Activated naive CD4-positive, alpha-beta T cell treated with anti-CD3 and anti-CD28 coated beads for 36 hours (primary cell): Measurements from ENCODE around the gene ITK. TPM values are rescaled to one million over a fixed set of nuclear protein-coding genes. Genes with fewer than 3 reads are reported as not detected.

Experiments
- CTCF ChIA-PET: fragments of 350-600 bp; sonication (Branson Sonifier 250); formaldehyde crosslinking; loops from one replicate; lab custom pipeline; 2021; ENCODE audit warnings: antibody characterized with exemption; lab: Charles Lee
- DNase-seq: peaks from one replicate; pipeline ENCODE4 v3.0.0-alpha.2; 2020
- H3K27ac Mint-ChIP-seq: one replicate; pipeline ENCODE4 v1.8.0; 2021; ENCODE audit warnings: mild to moderate bottlenecking, mixed read lengths
- H3K27me3 Mint-ChIP-seq: one replicate; pipeline ENCODE4 v1.8.0; 2021; ENCODE audit warnings: low read depth, mixed read lengths
- H3K36me3 Mint-ChIP-seq: one replicate; pipeline ENCODE4 v1.8.0; 2021; ENCODE audit warnings: low read depth, mixed read lengths
- H3K4me1 Mint-ChIP-seq: one replicate; pipeline ENCODE4 v1.8.0; 2021; ENCODE audit warnings: low read depth, mixed read lengths
- H3K4me3 Mint-ChIP-seq: one replicate; pipeline ENCODE4 v1.8.0; 2021; ENCODE audit warnings: mild to moderate bottlenecking, moderate library complexity, mixed read lengths
- H3K9me3 Mint-ChIP-seq: one replicate; pipeline ENCODE4 v1.8.0; 2021; ENCODE audit warnings: mixed read lengths
- intact Hi-C: fragments of 100-400 bp; cut with micrococcal nuclease; formaldehyde crosslinking; loops from one replicate; pipeline ENCODE4 v1.15.1; 2023
- total RNA-seq, 2 experiments: library from RNA; stranded (reverse); gene quantifications; one replicate each; pipeline ENCODE4 v1.2.3, GENCODE V29; 2021

The ITK gene
- 100 to 1,000 TPM; 340 TPM for total RNA-seq

DNA sequence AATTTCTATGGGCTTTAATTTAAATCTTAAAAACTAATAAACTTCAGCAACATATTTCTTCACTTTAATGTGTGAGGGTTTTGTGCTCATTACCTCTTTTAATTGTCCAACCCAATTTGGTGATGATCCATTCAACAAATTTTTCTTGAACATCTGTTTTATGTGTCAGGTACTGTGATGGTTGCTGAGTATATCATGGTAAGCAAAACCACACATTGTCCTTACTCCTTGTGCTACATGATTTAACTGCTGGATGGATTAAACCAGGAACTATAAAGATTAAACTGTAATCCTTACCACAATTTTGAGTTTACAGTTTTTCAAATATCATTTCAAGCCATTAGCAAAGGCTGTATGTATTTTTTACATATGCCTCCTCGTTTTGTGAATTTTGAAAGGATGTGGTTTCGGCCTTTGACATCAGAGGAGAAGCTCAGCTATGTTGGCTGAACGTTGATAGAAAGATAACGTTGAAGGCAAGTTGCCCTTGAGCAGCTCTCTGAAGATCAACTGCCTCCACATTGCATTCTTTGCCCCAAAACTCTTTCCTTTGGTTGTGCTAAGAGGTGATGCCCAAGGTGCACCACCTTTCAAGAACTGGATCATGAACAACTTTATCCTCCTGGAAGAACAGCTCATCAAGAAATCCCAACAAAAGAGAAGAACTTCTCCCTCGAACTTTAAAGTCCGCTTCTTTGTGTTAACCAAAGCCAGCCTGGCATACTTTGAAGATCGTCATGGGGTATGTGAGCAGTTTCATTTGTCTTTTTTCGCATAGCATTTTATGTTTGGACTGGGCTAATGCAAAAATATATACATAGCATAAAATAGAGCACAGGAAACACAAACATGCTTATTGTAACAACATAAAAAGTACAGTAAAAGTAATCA is at the start of gene ITK:
TSS of gene ITK (plus strand) at position 467 of the 891 bp plus-strand sequence. CDS start at position 605, 138 bp downstream.
- Mint-ChIP-seq H3K9me3 (no peaks in the 10 kb centered on the region), H3K36me3 (peaks cover 56% of the 10 kb centered on the region), H3K27me3 (no peaks in the 10 kb centered on the region), H3K4me3 (peak within 1 kb of the TSS; percentile 98), H3K27ac (peak within 1 kb of the TSS; percentile 100), H3K4me1 (peaks cover 50% of the 10 kb centered on the region)
- no peak for DNase-seq
- CTCF ChIA-PET: interaction anchor here (0.8 to 4.1 kb wide), 8 partner anchors 11 to 91 kb away, joined by 3 to 27 read pairs (median 5); no protein-coding TSS in a partner anchor
- intact Hi-C loops: loop anchor here (1.0 kb wide), 2 partner anchors 8 to 9 kb away; no protein-coding TSS in a partner anchor

DNA sequence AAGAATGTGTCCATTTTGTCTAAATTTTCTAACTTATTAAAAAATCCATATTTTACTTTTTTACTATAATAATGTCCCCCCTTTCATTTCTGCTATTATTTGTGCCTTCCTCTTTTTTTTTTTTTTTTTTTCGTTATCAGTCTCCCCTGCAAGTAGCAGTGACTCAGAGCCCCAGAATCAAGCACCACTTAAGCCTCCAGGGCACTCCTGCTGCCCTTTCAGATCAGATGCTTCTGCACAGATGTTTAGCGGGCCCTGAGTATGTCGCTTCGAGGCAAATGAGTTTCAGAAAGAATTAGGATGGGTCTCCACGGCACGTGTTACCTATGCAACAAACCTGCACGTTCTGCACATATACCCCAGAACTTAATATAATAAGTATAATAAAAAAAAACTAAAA is 49.7 kb upstream of the ITK start:
- H3K27ac Mint-ChIP-seq: no peak overlapping the region

DNA sequence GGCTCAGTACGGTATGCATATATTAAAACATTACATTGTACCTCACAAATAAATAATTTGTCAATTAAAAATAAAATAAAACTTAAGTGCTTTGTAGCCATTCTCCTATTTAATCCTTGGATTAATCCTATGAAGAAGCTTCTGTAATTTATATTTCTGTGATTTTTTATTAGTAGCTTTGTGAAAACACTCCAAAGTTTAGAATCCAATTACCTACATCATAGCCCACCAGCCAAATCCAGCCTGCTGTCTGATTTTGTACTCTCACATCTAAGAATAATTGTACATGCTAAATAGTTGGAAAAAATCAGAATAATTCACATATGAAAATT is 48.4 kb upstream of the ITK start:
- CTCF ChIA-PET: interaction anchor here (0.6 to 2.0 kb wide), 34 partner anchors 9 to 1188 kb away, joined by 3 to 11 read pairs (median 4); partner anchors contain the start of gene HAVCR2
- intact Hi-C loops: loop anchor here (1.0 to 10.0 kb wide), 16 partner anchors 32 to 1993 kb away; no protein-coding TSS in a partner anchor
- Mint-ChIP-seq H3K27me3 (no peaks in the 10 kb centered on the region), H3K9me3 (no peaks in the 10 kb centered on the region), H3K4me3 (no peak overlapping the region), H3K36me3 (peaks cover 6% of the 10 kb centered on the region), H3K27ac (no peak overlapping the region), H3K4me1 (peaks cover 42% of the 10 kb centered on the region)
- DNase-seq: no peak

More for the DNA sequence above, 49.7 kb upstream of the ITK start:
- Mint-ChIP-seq H3K27me3 (no peaks in the 10 kb centered on the region), H3K36me3 (no peaks in the 10 kb centered on the region), H3K4me1 (peaks cover 38% of the 10 kb centered on the region), H3K9me3 (no peaks in the 10 kb centered on the region), H3K4me3 (no peak overlapping the region)
- no peak for DNase-seq
- CTCF ChIA-PET: interaction anchor here (0.6 to 1.7 kb wide), 9 partner anchors 9 to 908 kb away, joined by 3 to 9 read pairs (median 4); no protein-coding TSS in a partner anchor
- intact Hi-C loops: loop anchor here (5.0 to 10.0 kb wide), 6 partner anchors 84 to 1189 kb away; no protein-coding TSS in a partner anchor

DNA sequence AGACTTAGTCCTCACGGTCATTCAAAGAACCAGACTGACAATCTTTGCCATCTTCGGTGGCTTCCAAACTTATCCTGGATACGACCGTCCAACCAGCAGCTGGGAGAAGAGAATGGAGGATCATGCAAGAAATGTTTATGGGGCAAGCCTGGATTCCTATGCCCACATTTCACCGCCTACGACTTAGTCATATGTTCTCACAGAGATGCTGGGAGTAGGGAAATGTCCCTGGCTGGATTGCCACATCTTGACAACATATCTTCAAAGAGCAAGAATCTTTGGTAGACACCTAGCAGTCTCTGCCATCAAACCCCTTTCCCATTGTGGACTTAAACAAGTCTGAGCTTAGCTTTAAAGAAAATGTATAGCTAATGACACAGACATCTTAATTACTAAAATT is 42.9 kb upstream of the ITK start:
- H3K9me3 Mint-ChIP-seq: peaks cover 5% of the 10 kb centered on the region
- no peak overlapping the region for H3K27ac Mint-ChIP-seq
- DNase-seq: no peak
- H3K4me1 Mint-ChIP-seq: peaks cover 55% of the 10 kb centered on the region
- intact Hi-C loops: loop anchor here (10.0 kb wide), 4 partner anchors 383 to 733 kb away; no protein-coding TSS in a partner anchor
- peaks cover 54% of the 10 kb centered on the region for H3K36me3 Mint-ChIP-seq
- H3K27me3 Mint-ChIP-seq: no peaks in the 10 kb centered on the region
- CTCF ChIA-PET: interaction anchor here (0.6 to 1.5 kb wide), 3 partner anchors 91 to 207 kb away, joined by 3 to 4 read pairs (median 4); no protein-coding TSS in a partner anchor
- no peak overlapping the region for H3K4me3 Mint-ChIP-seq

DNA sequence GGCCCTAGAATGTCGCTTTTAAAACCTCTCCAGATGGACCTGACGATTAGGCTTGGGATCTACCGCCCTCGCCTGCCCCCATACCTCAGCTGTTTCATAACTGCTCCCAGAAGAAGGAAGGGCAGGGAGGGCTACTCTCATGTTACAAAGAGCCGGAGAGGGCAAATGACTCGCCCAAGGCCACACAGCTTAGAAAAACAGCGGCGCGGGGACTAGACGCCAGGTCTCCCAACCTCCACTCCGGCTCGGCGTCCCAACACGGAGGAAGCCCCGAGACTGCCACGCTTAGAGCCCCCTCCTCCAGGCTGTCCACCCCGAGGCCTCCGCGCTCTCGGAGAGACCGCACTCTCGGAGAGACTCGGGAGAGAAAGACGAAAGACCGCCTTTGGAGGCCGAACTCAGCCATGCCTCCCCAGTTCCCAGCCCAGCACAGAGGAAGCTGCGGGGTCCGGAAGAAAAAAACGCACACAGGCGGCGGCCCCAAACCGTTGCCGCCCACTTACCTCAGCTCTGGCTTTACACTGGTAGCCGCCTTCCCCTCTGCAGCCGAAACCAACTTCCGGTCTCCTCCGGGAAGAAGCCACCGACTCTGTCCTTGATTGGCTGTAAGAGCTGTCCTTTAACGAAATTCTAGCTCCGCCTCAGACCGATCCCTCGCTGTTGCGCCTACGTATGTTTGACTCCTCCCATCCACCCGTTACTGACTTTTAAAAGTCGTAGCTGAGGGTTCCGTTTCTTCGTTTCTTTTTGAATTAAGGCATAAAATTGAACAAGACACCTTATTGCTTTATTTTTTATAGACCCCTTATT is 38.1 kb upstream of the ITK start, which contains the start of gene MED7:
TSS of gene MED7 (minus strand) at position 549 of the 810 bp plus-strand sequence. CDS start 3,434 bp downstream, outside the sequence.
- peaks cover 38% of the 10 kb centered on the region for H3K4me1 Mint-ChIP-seq
- intact Hi-C loops: loop anchor here (1.0 to 2.0 kb wide), 9 partner anchors 30 to 589 kb away; partner anchors contain the start of genes HAVCR2 and THG1L
- no peaks in the 10 kb centered on the region for H3K27me3 Mint-ChIP-seq
- CTCF ChIA-PET: interaction anchor here (0.5 to 2.0 kb wide), 9 partner anchors 9 to 588 kb away, joined by 3 to 8 read pairs (median 3); no protein-coding TSS in a partner anchor
- peak; percentile 97 for DNase-seq
- H3K4me3 Mint-ChIP-seq: peak within 1 kb of the TSS; percentile 94
- H3K9me3 Mint-ChIP-seq: peaks cover 5% of the 10 kb centered on the region
- peaks cover 46% of the 10 kb centered on the region for H3K36me3 Mint-ChIP-seq
- H3K27ac Mint-ChIP-seq: peak within 1 kb of the TSS; percentile 98

DNA sequence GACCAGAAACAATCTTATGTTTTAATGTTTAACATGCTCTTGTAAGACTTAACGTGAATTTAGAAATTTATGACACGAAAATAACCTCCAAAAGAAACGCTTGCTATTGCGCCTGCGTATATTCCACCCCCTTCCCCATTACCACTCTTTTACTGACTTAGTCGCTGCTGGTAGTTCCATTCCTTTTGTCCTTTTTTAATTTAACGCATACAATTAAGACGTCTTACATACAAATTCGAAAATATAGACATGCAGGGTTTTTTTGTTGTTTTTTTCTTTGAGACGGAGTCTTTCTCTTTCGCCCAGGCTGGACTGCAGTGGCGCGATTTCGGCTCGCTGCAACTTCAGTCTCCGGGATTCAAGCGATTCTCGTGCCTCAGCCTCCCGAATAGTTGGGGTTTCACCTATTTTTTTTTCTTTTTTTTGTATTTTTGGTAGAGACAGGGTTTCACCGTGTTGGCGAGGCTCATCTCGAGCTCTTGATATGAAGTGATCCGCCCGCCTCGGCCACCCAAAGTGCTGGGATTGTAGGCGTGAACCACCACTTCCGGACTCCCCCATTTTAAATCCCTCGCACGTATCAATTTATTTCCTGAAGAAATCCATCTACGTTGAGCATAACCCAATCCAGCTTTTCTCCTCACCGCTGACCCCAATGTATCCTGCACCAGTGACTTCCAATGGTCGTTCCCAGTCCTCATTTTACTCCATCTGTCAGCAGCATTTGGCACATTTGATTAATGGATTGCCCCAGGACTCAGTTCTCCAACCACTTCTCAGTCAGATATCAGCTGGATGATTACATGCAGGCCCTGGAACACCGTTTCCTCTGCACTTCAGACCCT is 37.3 kb upstream of the ITK start:
- Mint-ChIP-seq H3K4me3 (peak overlapping the region; percentile 94), H3K27me3 (no peaks in the 10 kb centered on the region), H3K27ac (peak overlapping the region; percentile 98), H3K36me3 (peaks cover 38% of the 10 kb centered on the region), H3K9me3 (peaks cover 5% of the 10 kb centered on the region), H3K4me1 (peaks cover 42% of the 10 kb centered on the region)
- intact Hi-C loops: loop anchor here (1.0 to 2.0 kb wide), 5 partner anchors 29 to 321 kb away; no protein-coding TSS in a partner anchor
- CTCF ChIA-PET: interaction anchor here (0.5 to 2.0 kb wide), 6 partner anchors 10 to 587 kb away, joined by 3 to 8 read pairs (median 4); no protein-coding TSS in a partner anchor
- DNase-seq: peak; percentile 82

DNA sequence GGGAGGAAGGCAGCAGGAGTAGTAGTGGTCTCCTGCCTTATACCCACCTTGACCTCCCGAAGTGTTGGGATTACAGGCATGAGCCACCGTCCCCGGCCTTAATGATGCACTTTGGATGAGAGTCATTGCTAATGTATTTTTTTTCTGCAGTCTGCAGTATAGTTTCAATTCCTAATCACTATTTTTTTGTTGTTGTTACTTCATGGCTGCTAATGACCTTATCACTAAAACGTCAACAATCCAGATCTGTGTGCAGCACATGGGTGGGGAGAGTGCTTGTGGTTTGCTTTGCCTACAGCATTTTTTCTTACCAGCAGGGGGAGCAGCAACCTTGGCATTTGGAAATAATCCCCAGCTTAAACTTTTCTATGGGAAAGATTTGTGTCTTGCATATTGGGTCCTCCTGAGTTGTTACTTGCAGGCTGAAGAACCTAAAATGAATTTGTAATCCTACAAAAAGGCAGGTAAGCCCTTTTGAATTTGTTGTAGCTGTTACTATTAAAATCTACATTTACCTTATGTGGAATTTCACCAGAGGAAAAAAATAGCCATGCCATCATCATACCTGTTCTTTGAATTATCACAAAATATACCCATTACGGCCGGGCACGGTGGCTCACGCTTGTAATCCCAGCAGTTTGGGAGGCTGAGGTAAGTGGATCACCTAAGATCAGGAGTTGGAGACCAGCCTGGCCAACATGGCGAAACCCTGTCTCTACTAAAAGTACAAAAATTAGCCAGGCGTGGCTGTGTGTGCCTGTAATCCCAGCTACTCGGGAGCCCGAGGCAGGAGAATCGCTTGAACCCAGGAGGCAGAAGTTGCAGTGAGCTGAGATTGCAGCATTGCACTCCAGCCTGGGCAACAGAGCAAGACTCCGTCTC is 31.7 kb upstream of the ITK start:
- H3K4me3 Mint-ChIP-seq: no peak overlapping the region
- H3K36me3 Mint-ChIP-seq: no peaks in the 10 kb centered on the region
- peak overlapping the region; percentile 81 for H3K27ac Mint-ChIP-seq
- intact Hi-C loops: loop anchor here (1.0 to 2.0 kb wide), 5 partner anchors 50 to 179 kb away; no protein-coding TSS in a partner anchor
- CTCF ChIA-PET: interaction anchor here (0.7 to 3.3 kb wide), 45 partner anchors 8 to 328 kb away, joined by 3 to 20 read pairs (median 5); partner anchors contain the start of gene ITK
- peaks cover 53% of the 10 kb centered on the region for H3K4me1 Mint-ChIP-seq
- H3K27me3 Mint-ChIP-seq: no peaks in the 10 kb centered on the region
- peak; percentile 93 for DNase-seq
- no peaks in the 10 kb centered on the region for H3K9me3 Mint-ChIP-seq

DNA sequence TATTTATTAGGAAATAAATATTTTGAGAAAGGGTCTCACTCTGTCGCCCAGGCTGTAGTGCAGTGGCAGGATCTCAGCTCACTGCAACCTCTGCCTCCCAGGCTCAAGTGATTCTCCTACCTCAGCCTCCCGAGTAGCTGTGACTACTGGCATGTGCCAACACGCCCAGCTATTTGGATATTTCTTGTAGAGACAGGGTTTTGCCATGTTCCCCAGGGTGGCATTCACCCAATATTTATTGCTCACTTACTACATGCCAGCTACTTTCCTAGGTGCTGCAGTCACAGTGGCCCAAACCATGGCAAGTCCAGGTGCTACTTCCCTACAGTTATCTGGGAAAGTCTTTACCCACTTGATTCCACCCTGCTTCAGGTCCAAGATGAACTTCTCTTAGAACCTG is 29.6 kb upstream of the ITK start:
- CTCF ChIA-PET: interaction anchor here (0.5 to 2.9 kb wide), 6 partner anchors 19 to 162 kb away, joined by 3 to 12 read pairs (median 4); no protein-coding TSS in a partner anchor
- peak overlapping the region; percentile 89 for H3K27ac Mint-ChIP-seq
- intact Hi-C loops: no loop called here

DNA sequence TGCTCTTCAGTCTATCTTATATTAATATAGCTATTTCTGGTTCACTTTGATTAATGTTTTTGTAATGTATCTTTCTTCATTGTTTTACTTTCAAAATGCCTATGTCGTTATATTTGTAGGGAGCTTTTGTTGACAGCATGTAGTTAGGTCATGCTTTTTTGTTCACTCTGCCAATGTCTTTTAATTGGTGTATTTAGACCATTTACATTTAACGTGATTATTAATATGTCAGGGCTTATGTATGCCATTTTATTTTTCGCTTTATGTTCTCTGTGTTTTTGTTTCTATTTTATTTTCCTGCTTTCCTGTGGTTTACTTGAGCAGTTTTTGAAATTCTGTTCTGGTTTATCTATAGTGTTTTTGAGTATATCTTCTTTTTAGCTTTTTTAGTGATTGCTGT is 25.3 kb upstream of the ITK start:
- H3K36me3 Mint-ChIP-seq: peaks cover 4% of the 10 kb centered on the region
- peak overlapping the region; percentile 97 for H3K27ac Mint-ChIP-seq
- no peaks in the 10 kb centered on the region for H3K27me3 Mint-ChIP-seq
- no peaks in the 10 kb centered on the region for H3K9me3 Mint-ChIP-seq
- DNase-seq: no peak
- peak overlapping the region; percentile 75 for H3K4me3 Mint-ChIP-seq
- peaks cover 89% of the 10 kb centered on the region for H3K4me1 Mint-ChIP-seq
- intact Hi-C loops: loop anchor here (5.0 kb wide), 1 partner anchor 447 kb away; no protein-coding TSS in a partner anchor
- CTCF ChIA-PET: interaction anchor here (1.1 to 2.4 kb wide), 4 partner anchors 10 to 27 kb away, joined by 3 to 10 read pairs (median 4); no protein-coding TSS in a partner anchor

More for the DNA sequence above, 29.6 kb upstream of the ITK start:
- H3K9me3 Mint-ChIP-seq: no peaks in the 10 kb centered on the region
- H3K4me1 Mint-ChIP-seq: peaks cover 70% of the 10 kb centered on the region
- no peak for DNase-seq
- no peaks in the 10 kb centered on the region for H3K27me3 Mint-ChIP-seq
- no peak overlapping the region for H3K4me3 Mint-ChIP-seq
- no peaks in the 10 kb centered on the region for H3K36me3 Mint-ChIP-seq
